HepG2 (cell line): Measurements from ENCODE around the gene TUBGCP6. TPM values are rescaled to one million over a fixed set of nuclear protein-coding genes. Genes with fewer than 3 reads are reported as not detected.
A peak's percentile ranks its signal among the peaks of the same experiment; 100 is the strongest.

ENCODE experiments used
- ETV5 ChIP-seq: IDR thresholded peaks from 2 replicates; pipeline ENCODE4 v1.6.1; 2018; ENCODE audit warnings: missing biosample characterization, missing genetic modification reagents, inconsistent platforms, borderline replicate concordance
- KDM5B ChIP-seq: sonication (generic); formaldehyde crosslinking; IDR thresholded peaks from 2 replicates; pipeline ENCODE4 v1.4.0; 2020; ENCODE audit warnings: missing genetic modification reagents, mild to moderate bottlenecking, borderline replicate concordance
- LCORL ChIP-seq, 2 experiments: fragments of 450-650 bp in 1 of 2; sonication (generic) in 1 of 2; formaldehyde crosslinking in 1 of 2; IDR thresholded peaks; 2 replicates each; pipeline versions ENCODE4 v1.5.0 to v1.6.1; 2017 to 2020; ENCODE audit warnings: antibody characterized with exemption in 1 of 2, missing genetic modification reagents in 1 of 2
- MTA3 ChIP-seq: sonication (generic); formaldehyde crosslinking; IDR thresholded peaks from 2 replicates; pipeline ENCODE4 v1.4.0; 2020; ENCODE audit warnings: missing genetic modification reagents
- NCOA5 ChIP-seq: sonication (generic); formaldehyde crosslinking; IDR thresholded peaks from 2 replicates; pipeline ENCODE4 v1.4.0; 2020; ENCODE audit warnings: missing genetic modification reagents
- RNF2 ChIP-seq: fragments of 450-650 bp; conservative IDR thresholded peaks from 2 replicates; pipeline ENCODE4 v1.6.1; 2016; ENCODE audit warnings: low read depth
- SALL1 ChIP-seq: sonication (generic); formaldehyde crosslinking; IDR thresholded peaks from 2 replicates; pipeline ENCODE4 v1.8.0; 2022; ENCODE audit warnings: mild to moderate bottlenecking, missing genetic modification reagents
- SP5 ChIP-seq: IDR thresholded peaks from 2 replicates; pipeline ENCODE4 v1.6.1; 2016; ENCODE audit warnings: low read depth, borderline replicate concordance
- TGIF2 ChIP-seq: IDR thresholded peaks from 2 replicates; pipeline ENCODE4 v1.6.1; 2016; ENCODE audit warnings: control low read depth, missing compliant biosample characterization
- TOPORS ChIP-seq: sonication (generic); formaldehyde crosslinking; IDR thresholded peaks from 2 replicates; pipeline ENCODE4 v1.8.0; 2023; ENCODE audit warnings: mild to moderate bottlenecking, missing genetic modification reagents
- ZFY ChIP-seq: sonication (generic); formaldehyde crosslinking; IDR thresholded peaks from 2 replicates; pipeline ENCODE4 v1.4.0; 2020; ENCODE audit warnings: missing genetic modification reagents
- ZNF431 ChIP-seq: sonication (generic); formaldehyde crosslinking; IDR thresholded peaks from 2 replicates; pipeline ENCODE4 v1.9.0; 2022; ENCODE audit warnings: missing genetic modification reagents, low read depth, mild to moderate bottlenecking, borderline replicate concordance
- ZNF547 ChIP-seq: sonication (generic); formaldehyde crosslinking; IDR thresholded peaks from 2 replicates; pipeline ENCODE4 v1.5.1; 2020; ENCODE audit warnings: mild to moderate bottlenecking, missing genetic modification reagents
- ZNF709 ChIP-seq: sonication (generic); formaldehyde crosslinking; IDR thresholded peaks from 2 replicates; pipeline ENCODE4 v1.5.0; 2020; ENCODE audit warnings: mild to moderate bottlenecking, missing genetic modification reagents
- ZNF777 ChIP-seq: sonication (generic); formaldehyde crosslinking; IDR thresholded peaks from 2 replicates; pipeline ENCODE4 v1.4.0; 2020; ENCODE audit warnings: missing genetic modification reagents
- polyA plus RNA-seq, 8 experiments: library from polyadenylated mRNA; depleted of rRNA in 3 of 8; stranded (reverse) in 7 of 8; unstranded in 1 of 8; fragments of >200 nt; fragmentation: Illumina TruSeq in 4 of 8; extraction: Trizol in 4 of 8; gene quantifications; 2 replicates each; pipeline versions ENCODE4 v1.2.1 to v1.2.3, GENCODE V29; 2011 to 2016; ENCODE audit warnings: low read depth in 4 of 8, missing spikeins in 1 of 8, mixed read lengths in 1 of 8; ENCODE audit not compliant: insufficient read depth in 1 of 8
- total RNA-seq, 5 experiments: library from RNA; depleted of rRNA; stranded (reverse); fragments of >200 nt; fragmentation: Illumina TruSeq; extraction: Trizol; gene quantifications; 2 replicates each; pipeline ENCODE4 v1.2.3, GENCODE V29; 2016; ENCODE audit warnings: low read depth in 1 of 5
- TF ChIP-seq, protein P1 (sequence below): sonication (generic); formaldehyde crosslinking; IDR thresholded peaks from 2 replicates; pipeline ENCODE4 v1.8.0; 2022; ENCODE audit warnings: mild to moderate bottlenecking, missing genetic modification reagents; ENCODE audit not compliant: insufficient replicate concordance
- TF ChIP-seq, protein P2 (sequence below): sonication (generic); formaldehyde crosslinking; IDR thresholded peaks from 2 replicates; pipeline ENCODE4 v1.5.1; 2020; ENCODE audit warnings: mild to moderate bottlenecking, moderate library complexity, missing genetic modification reagents
- TF ChIP-seq, protein P3 (sequence below): sonication (generic); formaldehyde crosslinking; IDR thresholded peaks from 2 replicates; pipeline ENCODE4 v1.4.0; 2020; ENCODE audit warnings: missing genetic modification reagents, borderline replicate concordance

Gene TUBGCP6
- total and polyA plus RNA-seq, 2 of the 13 experiments (the other 11 are each of a cell fraction or from before 2014, with no cell fraction given) = 14.6 to 15.7 TPM

DNA sequence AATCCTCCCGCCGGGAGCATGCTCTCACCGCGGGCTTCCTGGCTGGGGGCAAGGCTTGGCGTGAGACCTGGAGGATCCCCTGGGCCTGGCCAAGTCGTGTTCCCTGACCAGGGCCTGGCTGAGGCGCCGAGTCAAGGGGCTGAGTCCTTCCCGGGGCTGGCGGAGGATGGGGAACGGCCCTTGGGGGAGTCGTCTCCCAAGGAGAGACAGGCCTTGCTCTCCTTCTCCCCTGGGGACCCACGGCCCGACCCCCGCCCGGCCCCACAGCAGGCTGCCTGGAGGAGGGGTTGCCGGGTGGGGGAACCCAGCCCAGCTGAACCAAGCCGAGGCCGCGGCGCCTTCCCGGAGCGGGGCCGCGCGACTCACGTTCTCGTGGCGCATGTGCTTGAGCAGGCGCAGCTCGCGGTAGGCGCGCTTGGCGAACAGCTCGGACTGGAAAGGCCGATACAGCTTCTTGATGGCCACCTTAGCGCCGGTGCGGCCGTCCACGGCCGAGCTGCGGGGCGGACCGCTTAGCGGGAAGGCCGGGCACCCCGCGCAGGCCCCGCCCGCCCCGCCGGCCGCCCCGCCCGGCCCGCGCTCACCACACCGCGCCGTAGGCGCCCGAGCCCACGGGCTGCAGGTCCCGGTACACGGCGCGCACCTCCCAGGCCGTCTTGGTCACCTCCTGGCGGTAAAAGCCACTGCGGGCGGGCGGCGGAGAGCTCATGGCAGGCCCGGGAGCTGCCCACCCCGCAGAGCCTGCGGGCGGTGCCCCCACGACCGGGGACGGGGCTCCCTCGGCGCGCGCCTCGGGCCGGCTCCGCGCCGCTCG lies 16.2 kb upstream of the TUBGCP6 start (continued):
- TF ChIP-seq TGIF2 (CRISPR knock-in tag) (no peak), LCORL (IDR thresholded peaks at IDR 0.05) (no peak), LCORL (CRISPR knock-in tag; IDR thresholded peaks at IDR 0.05) (0 out of 2 replicates have a peak, but pooled peaks have one; percentile 20), NCOA5 (CRISPR knock-in tag) (no peak), ZNF547 (CRISPR knock-in tag) (0 out of 2 replicates have a peak, but pooled peaks have one; percentile 27), ZNF431 (0 out of 2 replicates have a peak, but pooled peaks have one; percentile 31), ZNF777 (CRISPR knock-in tag) (peak; percentile 64), ZNF709 (no peak), ETV5 (0 out of 2 replicates have a peak, but pooled peaks have one; percentile 14), SP5 (0 out of 2 replicates have a peak, but pooled peaks have one; percentile 24), SALL1 (peak; percentile 34; the same call in 1 of the 2 replicates), RNF2 (peak; percentile 54; the same call in 1 of the 2 replicates), TOPORS (CRISPR knock-in tag) (0 out of 2 replicates have a peak, but pooled peaks have one; percentile 19), ZFY (CRISPR knock-in tag) (peak; percentile 78), MTA3 (no peak), KDM5B (CRISPR knock-in tag) (no peak; the same call in 1 of the 2 replicates)
- TF ChIP-seq, protein P1, sequence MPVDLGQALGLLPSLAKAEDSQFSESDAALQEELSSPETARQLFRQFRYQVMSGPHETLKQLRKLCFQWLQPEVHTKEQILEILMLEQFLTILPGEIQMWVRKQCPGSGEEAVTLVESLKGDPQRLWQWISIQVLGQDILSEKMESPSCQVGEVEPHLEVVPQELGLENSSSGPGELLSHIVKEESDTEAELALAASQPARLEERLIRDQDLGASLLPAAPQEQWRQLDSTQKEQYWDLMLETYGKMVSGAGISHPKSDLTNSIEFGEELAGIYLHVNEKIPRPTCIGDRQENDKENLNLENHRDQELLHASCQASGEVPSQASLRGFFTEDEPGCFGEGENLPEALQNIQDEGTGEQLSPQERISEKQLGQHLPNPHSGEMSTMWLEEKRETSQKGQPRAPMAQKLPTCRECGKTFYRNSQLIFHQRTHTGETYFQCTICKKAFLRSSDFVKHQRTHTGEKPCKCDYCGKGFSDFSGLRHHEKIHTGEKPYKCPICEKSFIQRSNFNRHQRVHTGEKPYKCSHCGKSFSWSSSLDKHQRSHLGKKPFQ = no peak
- TF ChIP-seq, protein P2, sequence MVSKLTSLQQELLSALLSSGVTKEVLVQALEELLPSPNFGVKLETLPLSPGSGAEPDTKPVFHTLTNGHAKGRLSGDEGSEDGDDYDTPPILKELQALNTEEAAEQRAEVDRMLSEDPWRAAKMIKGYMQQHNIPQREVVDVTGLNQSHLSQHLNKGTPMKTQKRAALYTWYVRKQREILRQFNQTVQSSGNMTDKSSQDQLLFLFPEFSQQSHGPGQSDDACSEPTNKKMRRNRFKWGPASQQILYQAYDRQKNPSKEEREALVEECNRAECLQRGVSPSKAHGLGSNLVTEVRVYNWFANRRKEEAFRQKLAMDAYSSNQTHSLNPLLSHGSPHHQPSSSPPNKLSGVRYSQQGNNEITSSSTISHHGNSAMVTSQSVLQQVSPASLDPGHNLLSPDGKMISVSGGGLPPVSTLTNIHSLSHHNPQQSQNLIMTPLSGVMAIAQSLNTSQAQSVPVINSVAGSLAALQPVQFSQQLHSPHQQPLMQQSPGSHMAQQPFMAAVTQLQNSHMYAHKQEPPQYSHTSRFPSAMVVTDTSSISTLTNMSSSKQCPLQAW (CRISPR knock-in tag) = 0 out of 2 replicates have a peak, but pooled peaks have one; percentile 33
- TF ChIP-seq, protein P3, sequence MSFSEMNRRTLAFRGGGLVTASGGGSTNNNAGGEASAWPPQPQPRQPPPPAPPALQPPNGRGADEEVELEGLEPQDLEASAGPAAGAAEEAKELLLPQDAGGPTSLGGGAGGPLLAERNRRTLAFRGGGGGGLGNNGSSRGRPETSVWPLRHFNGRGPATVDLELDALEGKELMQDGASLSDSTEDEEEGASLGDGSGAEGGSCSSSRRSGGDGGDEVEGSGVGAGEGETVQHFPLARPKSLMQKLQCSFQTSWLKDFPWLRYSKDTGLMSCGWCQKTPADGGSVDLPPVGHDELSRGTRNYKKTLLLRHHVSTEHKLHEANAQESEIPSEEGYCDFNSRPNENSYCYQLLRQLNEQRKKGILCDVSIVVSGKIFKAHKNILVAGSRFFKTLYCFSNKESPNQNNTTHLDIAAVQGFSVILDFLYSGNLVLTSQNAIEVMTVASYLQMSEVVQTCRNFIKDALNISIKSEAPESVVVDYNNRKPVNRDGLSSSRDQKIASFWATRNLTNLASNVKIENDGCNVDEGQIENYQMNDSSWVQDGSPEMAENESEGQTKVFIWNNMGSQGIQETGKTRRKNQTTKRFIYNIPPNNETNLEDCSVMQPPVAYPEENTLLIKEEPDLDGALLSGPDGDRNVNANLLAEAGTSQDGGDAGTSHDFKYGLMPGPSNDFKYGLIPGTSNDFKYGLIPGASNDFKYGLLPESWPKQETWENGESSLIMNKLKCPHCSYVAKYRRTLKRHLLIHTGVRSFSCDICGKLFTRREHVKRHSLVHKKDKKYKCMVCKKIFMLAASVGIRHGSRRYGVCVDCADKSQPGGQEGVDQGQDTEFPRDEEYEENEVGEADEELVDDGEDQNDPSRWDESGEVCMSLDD = 0 out of 2 replicates have a peak, but pooled peaks have one; percentile 23
